Right lobe of liver (tissue), 6 donors: ENCODE results near the gene PACRG. TPM values are rescaled to one million over a fixed set of nuclear protein-coding genes. Genes with fewer than 3 reads are reported as not detected.

Experiments used
- ATAC-seq, 4 donors: fragments of 200-7000 bp; cut with Tn5 transposase; one replicate each; pipeline ENCODE4 v1.9.1; 2020; ENCODE audit warnings: mild to moderate bottlenecking in 4 of 4, moderate library complexity in 4 of 4
- DNase-seq, 3 donors: peaks; one replicate each; pipeline ENCODE4 v3.0.0-alpha.2; 2020
- H3K27ac ChIP-seq, 3 donors: fragments of 200-600 bp; one replicate each; pipeline ENCODE4 v1.8.0; 2022
- H3K27me3 ChIP-seq, 2 donors: fragments of 200-600 bp; one replicate each; pipeline ENCODE4 v1.8.0; 2022
- H3K36me3 ChIP-seq, 4 donors: fragments of 200-600 bp; sonication (generic) in 1 of 4; one replicate each; pipeline versions ENCODE4 v1.5.1 to v1.8.0; 2017 to 2022; ENCODE audit warnings: control low read depth in 1 of 4
- H3K4me1 ChIP-seq, 4 donors: fragments of 200-600 bp; sonication (generic) in 1 of 4; one replicate each; pipeline versions ENCODE4 v1.5.1 to v1.8.0; 2017 to 2022; ENCODE audit warnings: control low read depth in 1 of 4
- H3K4me3 ChIP-seq, 3 donors: fragments of 200-600 bp; one replicate each; pipeline ENCODE4 v1.8.0; 2022
- H3K9me3 ChIP-seq, 4 donors: fragments of 200-600 bp; sonication (generic) in 1 of 4; one replicate each; pipeline versions ENCODE4 v1.5.1 to v1.8.0; 2017 to 2022; ENCODE audit warnings: control low read depth in 1 of 4
- POLR2A ChIP-seq: fragments of 450-650 bp; IDR thresholded peaks from one replicate; pipeline ENCODE4 v1.6.1; 2017; ENCODE audit warnings: antibody characterized with exemption, mild to moderate bottlenecking
- WGBS: methylation state at CpG from one replicate; pipeline ENCODE4 v1.1.6; 2018; ENCODE audit warnings: low coverage, low lambda C conversion rate; ENCODE audit not compliant: insufficient coverage; ENCODE audit errors: missing lambda C conversion rate; 5-methylcytosine and 5-hydroxymethylcytosine counted together
- intact Hi-C, 2 donors: fragments of 100-400 bp; cut with DNase I; formaldehyde crosslinking; loops; one replicate each; pipeline versions ENCODE4 v1.11.2 to v1.14.1; 2022
- total RNA-seq, 6 experiments: library from RNA; depleted of rRNA in 2 of 6; stranded (reverse); fragments of >200 nt in 2 of 6; fragmentation: NEBNext Ultra II Directional in 3 of 6; extraction: Animal tissue kit (Norgen Biotek cat#: 25700) in 3 of 6; gene quantifications; one replicate each; pipeline versions ENCODE4 v1.1.0 to v1.2.4, GENCODE V29; 2016 to 2023
- TF ChIP-seq, protein P1 (sequence below), 4 donors: fragments of 200-600 bp in 3 of 4; fragments of 450-650 bp in 1 of 4; IDR thresholded peaks; one replicate each; pipeline versions ENCODE4 v1.5.1 to v1.8.0; 2016 to 2022; ENCODE audit warnings: antibody characterized with exemption in 4 of 4, mild to moderate bottlenecking in 2 of 4
- donor health status: DM: no; HTN: yes; CAD: no.
- donor health status: DM: no; HTN: no; CAD: no.
- donor health status: DM: no; HTN: no; CAD: no.
- donor health status: DM: no; HTN: yes; CAD: no.
- donor health status: DM: no; HTN: yes; CAD: no.

PACRG gene
- total RNA-seq, 6 experiments from 2014 or later: 0.25 to 5.3 (median 2.7) TPM

DNA sequence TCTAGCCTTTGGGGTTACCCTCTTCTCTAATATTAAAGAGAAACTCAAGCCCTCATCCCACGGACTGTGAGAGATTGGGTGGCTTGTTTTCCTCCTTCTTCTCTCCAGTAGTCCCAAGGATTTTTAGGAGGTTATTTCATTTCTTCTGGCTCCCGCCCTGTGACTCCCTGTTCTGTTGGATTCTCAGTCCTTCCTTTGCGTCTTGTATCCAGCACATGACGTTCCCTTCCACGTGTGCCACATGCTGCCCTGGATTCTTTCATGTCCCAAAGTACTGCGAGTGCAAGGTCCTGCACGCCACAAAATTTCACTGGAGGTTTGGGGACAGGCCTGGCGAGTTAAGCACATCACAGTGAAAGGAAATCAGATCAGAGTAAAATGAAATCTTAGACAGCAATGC is 213.4 kb downstream of the PACRG start:
- H3K9me3 ChIP-seq: no peaks in the 10 kb centered on the region
- WGBS: 80% methylated on average over 7 of the region's 8 CpGs
- no peak overlapping the region for H3K27ac ChIP-seq
- no peaks in the 10 kb centered on the region for H3K27me3 ChIP-seq
- ATAC-seq (no peak), DNase-seq (no peak)
- TF ChIP-seq POLR2A: no peak
- TF ChIP-seq, protein P1, sequence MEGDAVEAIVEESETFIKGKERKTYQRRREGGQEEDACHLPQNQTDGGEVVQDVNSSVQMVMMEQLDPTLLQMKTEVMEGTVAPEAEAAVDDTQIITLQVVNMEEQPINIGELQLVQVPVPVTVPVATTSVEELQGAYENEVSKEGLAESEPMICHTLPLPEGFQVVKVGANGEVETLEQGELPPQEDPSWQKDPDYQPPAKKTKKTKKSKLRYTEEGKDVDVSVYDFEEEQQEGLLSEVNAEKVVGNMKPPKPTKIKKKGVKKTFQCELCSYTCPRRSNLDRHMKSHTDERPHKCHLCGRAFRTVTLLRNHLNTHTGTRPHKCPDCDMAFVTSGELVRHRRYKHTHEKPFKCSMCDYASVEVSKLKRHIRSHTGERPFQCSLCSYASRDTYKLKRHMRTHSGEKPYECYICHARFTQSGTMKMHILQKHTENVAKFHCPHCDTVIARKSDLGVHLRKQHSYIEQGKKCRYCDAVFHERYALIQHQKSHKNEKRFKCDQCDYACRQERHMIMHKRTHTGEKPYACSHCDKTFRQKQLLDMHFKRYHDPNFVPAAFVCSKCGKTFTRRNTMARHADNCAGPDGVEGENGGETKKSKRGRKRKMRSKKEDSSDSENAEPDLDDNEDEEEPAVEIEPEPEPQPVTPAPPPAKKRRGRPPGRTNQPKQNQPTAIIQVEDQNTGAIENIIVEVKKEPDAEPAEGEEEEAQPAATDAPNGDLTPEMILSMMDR (IDR thresholded peaks at IDR 0.05): no peak
- H3K4me1 ChIP-seq: no peaks in the 10 kb centered on the region
- H3K4me3 ChIP-seq: no peak overlapping the region
- intact Hi-C loops: no loop called here
- H3K36me3 ChIP-seq: no peaks in the 10 kb centered on the region

DNA sequence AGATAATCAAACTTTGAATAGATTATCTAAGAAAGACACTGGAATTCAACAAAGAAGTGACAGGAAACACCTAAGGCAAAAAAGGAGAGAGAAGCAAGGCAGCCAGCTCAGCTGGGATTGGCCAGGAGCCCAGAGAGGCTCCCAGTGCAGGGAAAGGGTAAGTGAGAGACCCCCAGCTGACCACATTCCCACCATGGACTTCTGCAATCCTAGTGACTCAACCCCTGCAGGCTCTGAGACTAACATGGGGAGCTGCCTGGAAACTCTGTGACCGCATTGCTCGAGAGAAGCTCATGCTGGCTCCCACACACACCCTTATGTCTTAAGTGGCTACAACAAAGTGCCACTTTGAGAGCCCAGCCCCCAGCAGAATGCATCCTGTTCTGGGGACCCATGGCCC is 215.1 kb downstream of the PACRG start:
- Histone ChIP-seq H3K36me3 (no peaks in the 10 kb centered on the region), H3K27ac (no peak overlapping the region), H3K9me3 (no peaks in the 10 kb centered on the region), H3K4me1 (no peaks in the 10 kb centered on the region), H3K27me3 (no peaks in the 10 kb centered on the region), H3K4me3 (no peak overlapping the region)
- intact Hi-C loops: no loop called here
- no CpG with 5 or more reads among the region's 2 CpGs for WGBS
- TF ChIP-seq POLR2A: no peak
- TF ChIP-seq, protein P1 (IDR thresholded peaks at IDR 0.05): no peak
- ATAC-seq: no peak
- no peak for DNase-seq

DNA sequence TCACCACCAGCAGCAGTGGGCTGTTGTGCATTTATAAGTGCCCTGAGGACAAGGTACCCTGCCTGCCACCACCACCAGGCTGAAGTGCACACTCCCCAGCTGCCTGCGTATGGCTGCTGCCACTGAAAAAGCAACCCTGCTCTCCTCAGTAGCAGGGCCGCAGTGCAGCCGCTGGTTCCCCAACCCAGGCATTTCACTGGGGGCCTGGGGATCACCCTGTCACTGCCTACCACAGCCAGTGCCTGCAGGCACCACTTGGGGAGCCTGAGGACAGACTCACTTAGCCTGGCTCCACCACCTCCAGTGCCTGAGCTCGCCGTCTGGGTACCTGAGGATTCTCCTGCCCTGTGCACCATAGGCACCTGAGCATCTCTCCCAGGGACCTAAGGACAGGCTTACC is 215.6 kb downstream of the PACRG start:
- intact Hi-C loops: no loop called here
- H3K9me3 ChIP-seq: no peaks in the 10 kb centered on the region
- DNase-seq: no peak
- H3K36me3 ChIP-seq: no peaks in the 10 kb centered on the region
- H3K27ac ChIP-seq: no peak overlapping the region
- H3K27me3 ChIP-seq: no peaks in the 10 kb centered on the region
- ATAC-seq: no peak
- TF ChIP-seq, protein P1 (IDR thresholded peaks at IDR 0.05): no peak
- TF ChIP-seq POLR2A: no peak
- no peaks in the 10 kb centered on the region for H3K4me1 ChIP-seq
- H3K4me3 ChIP-seq: no peak overlapping the region
- WGBS: 100% methylated on average over 2 of the region's 5 CpGs

DNA sequence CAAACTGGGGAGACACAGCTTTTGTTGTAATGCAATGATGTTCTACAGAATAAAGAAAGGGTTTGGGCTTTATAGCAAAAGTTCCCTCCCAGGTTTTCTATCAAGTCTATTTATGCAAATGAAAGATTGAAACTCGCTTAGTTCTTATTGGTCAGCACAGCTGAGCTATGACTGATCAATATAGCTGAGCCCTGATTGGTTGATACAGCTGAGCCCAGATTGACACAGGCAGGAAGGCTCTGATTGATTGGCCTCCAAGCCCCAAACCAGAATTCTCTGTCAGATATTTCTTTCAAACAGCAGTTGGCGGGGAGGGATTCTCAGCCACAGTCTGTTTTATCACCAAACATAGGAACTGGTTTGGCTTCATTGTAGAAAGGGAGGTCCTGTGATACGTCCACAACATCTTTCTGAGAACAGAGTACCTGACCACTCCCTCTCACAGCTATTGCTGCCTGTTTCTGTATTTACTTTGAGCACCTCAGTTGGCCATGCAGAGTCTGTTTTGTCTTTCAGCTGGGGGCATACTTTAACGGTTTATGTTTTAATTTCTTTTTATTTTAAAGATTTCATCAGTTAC is 223.5 kb downstream of the PACRG start:
- ATAC-seq (no peak), DNase-seq (no peak)
- no peaks in the 10 kb centered on the region for H3K36me3 ChIP-seq
- H3K4me1 ChIP-seq: no peaks in the 10 kb centered on the region
- H3K4me3 ChIP-seq: no peak overlapping the region
- no peak overlapping the region for H3K27ac ChIP-seq
- WGBS: 35% methylated on average over 2 of the region's 4 CpGs
- TF ChIP-seq POLR2A: no peak
- TF ChIP-seq, protein P1 (IDR thresholded peaks at IDR 0.05): no peak
- no peaks in the 10 kb centered on the region for H3K9me3 ChIP-seq
- H3K27me3 ChIP-seq: no peaks in the 10 kb centered on the region
- intact Hi-C loops: no loop called here

DNA sequence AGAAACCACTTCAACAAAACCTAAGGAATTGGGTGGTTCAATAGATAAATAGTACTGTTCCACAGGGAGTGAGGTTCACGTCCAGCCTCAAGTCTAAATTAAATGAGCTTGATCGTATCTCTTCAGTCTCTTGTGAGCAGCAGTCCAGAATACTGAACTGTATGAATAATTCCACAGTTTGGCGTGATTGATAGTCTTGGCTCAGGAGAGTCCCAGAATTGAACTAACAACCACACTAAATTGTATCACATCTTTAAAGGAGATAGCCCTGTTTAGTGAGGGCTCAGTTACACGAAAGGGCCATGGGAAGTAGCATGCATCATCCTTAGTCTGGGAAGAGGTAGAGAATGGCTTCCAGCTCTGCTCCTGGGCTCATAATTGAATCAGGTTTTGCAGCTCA is 224.6 kb downstream of the PACRG start:
- WGBS: 75% methylated on average over 4 of the region's 4 CpGs
- Histone ChIP-seq H3K36me3 (no peaks in the 10 kb centered on the region), H3K27ac (no peak overlapping the region), H3K27me3 (no peaks in the 10 kb centered on the region), H3K4me1 (no peaks in the 10 kb centered on the region), H3K4me3 (no peak overlapping the region), H3K9me3 (no peaks in the 10 kb centered on the region)
- TF ChIP-seq, protein P1 (IDR thresholded peaks at IDR 0.05): no peak
- TF ChIP-seq POLR2A: no peak
- no peak for ATAC-seq
- DNase-seq: no peak
- intact Hi-C loops: no loop called here
